Cardiac fibroblast (primary cell): ENCODE results near the gene MTHFD2L.

ENCODE experiments used
- DNase-seq, 2 donors: peaks; one replicate each; pipeline versions ENCODE4 v3.0.0 to v3.0.0-alpha.2; 2010; ENCODE audit warnings: low read depth in 2 of 2
- H3K4me3 ChIP-seq, 2 donors: replicated peaks in 1 of 2; 1 replicate in 1 of 2; 2 replicates in 1 of 2; pipeline ENCODE4 v1.5.1; 2011; ENCODE audit warnings: low read depth in 2 of 2, low read length in 2 of 2, mild to moderate bottlenecking in 2 of 2, moderate library complexity in 1 of 2
- CTCF ChIP-seq: IDR thresholded peaks from one replicate; pipeline ENCODE4 v1.5.1; 2011; ENCODE audit warnings: low read depth, mild to moderate bottlenecking, low read length, inconsistent platforms

The MTHFD2L gene

GRCh38 chr4:74166818-74167217 lies 8.9 kb downstream of the MTHFD2L start:
- H3K4me3 ChIP-seq = no peak overlapping the region

GRCh38 chr4:74167585-74167984 lies 9.7 kb downstream of the MTHFD2L start:
- TF ChIP-seq CTCF = no peak
- H3K4me3 ChIP-seq = no peak overlapping the region
- DNase-seq = no peak

More at GRCh38 chr4:74166818-74167217, 8.9 kb downstream of the MTHFD2L start:
- DNase-seq = no peak
- TF ChIP-seq CTCF = no peak

- H3K4me3 ChIP-seq = no peak overlapping the region
- TF ChIP-seq CTCF = no peak
- no peak for DNase-seq
Measured at GRCh38 chr4:74168841-74169240, 10.9 kb downstream of the MTHFD2L start.

- DNase-seq = no peak
- no peak for TF ChIP-seq CTCF
- no peak overlapping the region for H3K4me3 ChIP-seq
Measured at GRCh38 chr4:74173321-74173720, 15.4 kb downstream of the MTHFD2L start.

- DNase-seq = no peak
- no peak for TF ChIP-seq CTCF
- no peak overlapping the region for H3K4me3 ChIP-seq
Measured at GRCh38 chr4:74174421-74174820, 16.5 kb downstream of the MTHFD2L start.

- TF ChIP-seq CTCF = no peak
- DNase-seq = no peak
- no peak overlapping the region for H3K4me3 ChIP-seq
Measured at GRCh38 chr4:74174941-74175340, 17.0 kb downstream of the MTHFD2L start.

- DNase-seq = no peak
- no peak overlapping the region for H3K4me3 ChIP-seq
- TF ChIP-seq CTCF = no peak
Measured at GRCh38 chr4:74175379-74175778, 17.5 kb downstream of the MTHFD2L start.
